GM10266 (cell line): ENCODE results near the gene GPX5.

Experiments
- DNase-seq: peaks from one replicate; pipeline ENCODE4 v3.0.0; 2012; ENCODE audit errors: extremely low spot score
- CTCF ChIP-seq: IDR thresholded peaks from 2 replicates; pipeline ENCODE4 v1.5.1; 2012; ENCODE audit warnings: mild to moderate bottlenecking, low read depth; ENCODE audit not compliant: control insufficient read depth, insufficient read depth; ENCODE audit errors: missing control alignments

GPX5 gene

GRCh38 chr6:28525496-28526039 lies at the start of gene GPX5:
Gene GPX5 (plus strand): TSS chr6:28525881. CDS start chr6:28526014, 133 bp downstream.
- no peak for DNase-seq

GRCh38 chr6:28478518-28478917 lies 47.2 kb upstream of the GPX5 start:
- no peak for TF ChIP-seq CTCF
- no peak for DNase-seq

More at GRCh38 chr6:28525496-28526039, at the start of gene GPX5:
- TF ChIP-seq CTCF = no peak

GRCh38 chr6:28480253-28480932 lies 45.3 kb upstream of the GPX5 start:
- TF ChIP-seq CTCF = no peak
- no peak for DNase-seq

- DNase-seq = no peak
- TF ChIP-seq CTCF = no peak
Observed at GRCh38 chr6:28485482-28485881, 40.2 kb upstream of the GPX5 start.

GRCh38 chr6:28486533-28486932 lies 39.1 kb upstream of the GPX5 start:
- DNase-seq = no peak
- no peak for TF ChIP-seq CTCF

GRCh38 chr6:28486988-28487742 lies 38.5 kb upstream of the GPX5 start:
- no peak for DNase-seq

More at GRCh38 chr6:28486988-28487742, 38.5 kb upstream of the GPX5 start:
- no peak for TF ChIP-seq CTCF
